HCT116 (cell line): ENCODE measurements around the gene CDH9. TPM values are rescaled to one million over a fixed set of nuclear protein-coding genes. Genes with fewer than 3 reads are reported as not detected.

Experiments used
- ATAC-seq: fragments of 200-7000 bp; cut with Tn5 transposase; 2 replicates; pipeline ENCODE4 v1.9.1; 2020; ENCODE audit warnings: mild to moderate bottlenecking, moderate library complexity
- BruUV-seq: library from RNA; stranded (reverse); fragments of 400-500 nt; replicated peaks from 2 replicates; lab custom pipeline; 2021; lab: Mats Ljungman, UMichigan
- CTCF ChIA-PET: fragments of 300-600 bp; sonication (Branson Sonifier 250); formaldehyde crosslinking; loops from one replicate; lab custom pipeline; 2021; ENCODE audit warnings: antibody characterized with exemption; lab: Charles Lee
- POLR2A ChIA-PET: fragments of 300-600, 350-600 bp; sonication (Branson Sonifier 250); formaldehyde crosslinking; loops from one replicate; lab custom pipeline; 2021; ENCODE audit warnings: antibody characterized with exemption; lab: Charles Lee
- RAD21 ChIA-PET, 2 experiments: fragments of 300-600 bp; sonication (Branson Sonifier 250); formaldehyde crosslinking; loops; one replicate each; lab custom pipeline; 2023; ENCODE audit warnings: low total read pairs in 2 of 2; ENCODE audit not compliant: uncharacterized antibody in 2 of 2, unreplicated experiment in 2 of 2, low non-redundant PET in 1 of 2; lab: Charles Lee
- DNase-seq: peaks from one replicate; pipeline ENCODE4 v3.0.0-alpha.2; 2010; ENCODE audit warnings: low read depth, low spot score
- H2AFZ ChIP-seq: fragments of 200-600 bp; shearing (Covaris generic), sonication (generic); 2 replicates; pipeline ENCODE4 v1.6.1; 2017; ENCODE audit warnings: low read depth, mixed run types, mixed read lengths, antibody characterized with exemption, low read length; ENCODE audit not compliant: poor library complexity, severe bottlenecking
- H3K27ac ChIP-seq: 2 replicates; pipeline ENCODE4 v1.5.1; 2012; ENCODE audit warnings: low read depth, low read length
- H3K27me3 ChIP-seq: fragments of 200-600 bp; sonication (generic); 2 replicates; pipeline ENCODE4 v1.6.1; 2016; ENCODE audit warnings: mixed run types, low read length, mixed read lengths; ENCODE audit not compliant: insufficient read depth
- H3K36me3 ChIP-seq, 2 experiments: fragments of 200-500 bp in 1 of 2; fragments of 200-600 bp in 1 of 2; sonication (Bioruptor generic) in 1 of 2; sonication (generic) in 1 of 2; 2 replicates each; pipeline versions ENCODE4 v1.5.1 to v1.6.1; 2014 to 2016; ENCODE audit warnings: low read length in 2 of 2, inconsistent platforms in 1 of 2, mixed read lengths in 1 of 2, mixed run types in 1 of 2; ENCODE audit not compliant: insufficient read depth in 2 of 2, control insufficient read depth in 1 of 2
- H3K4me1 ChIP-seq, 2 experiments: fragments of 200-600 bp in 1 of 2; sonication (generic) in 1 of 2; 2 replicates each; pipeline versions ENCODE4 v1.5.1 to v1.6.1; 2012 to 2017; ENCODE audit warnings: low read length in 2 of 2, inconsistent platforms in 1 of 2, mild to moderate bottlenecking in 1 of 2, mixed read lengths in 1 of 2, mixed run types in 1 of 2, moderate library complexity in 1 of 2; ENCODE audit not compliant: insufficient read depth in 2 of 2, control insufficient read depth in 1 of 2
- H3K4me2 ChIP-seq: fragments of 200-600 bp; sonication (generic); 2 replicates; pipeline ENCODE4 v1.6.1; 2017; ENCODE audit warnings: mixed run types, low read length, mixed read lengths
- H3K4me3 ChIP-seq, 2 experiments: fragments of 200-600 bp in 1 of 2; sonication (generic) in 1 of 2; replicated peaks in 1 of 2; 2 replicates each; pipeline ENCODE4 v1.5.1; 2011 to 2016; ENCODE audit warnings: low read length in 2 of 2, control low read depth in 1 of 2, low read depth in 1 of 2, mild to moderate bottlenecking in 1 of 2, mixed read lengths in 1 of 2, mixed run types in 1 of 2
- H3K79me2 ChIP-seq: fragments of 200-600 bp; sonication (generic); 2 replicates; pipeline ENCODE4 v1.6.1; 2017; ENCODE audit warnings: mild to moderate bottlenecking, mixed run types, low read length, moderate library complexity, mixed read lengths; ENCODE audit not compliant: insufficient read depth
- H3K9ac ChIP-seq: fragments of 200-600 bp; sonication (generic); 2 replicates; pipeline ENCODE4 v1.6.1; 2016; ENCODE audit warnings: low read length, mixed read lengths
- H3K9me2 ChIP-seq: fragments of 200-600 bp; sonication (generic), shearing (Covaris generic); 2 replicates; pipeline ENCODE4 v1.6.1; 2017; ENCODE audit warnings: mixed run types, mild to moderate bottlenecking, moderate library complexity; ENCODE audit not compliant: insufficient read depth
- H3K9me3 ChIP-seq, 2 experiments: fragments of 200-500 bp in 1 of 2; fragments of 200-600 bp in 1 of 2; sonication (Bioruptor generic) in 1 of 2; sonication (generic) in 1 of 2; 2 replicates each; pipeline ENCODE4 v1.6.1; 2014 to 2017; ENCODE audit warnings: low read length in 2 of 2, mixed read lengths in 2 of 2, inconsistent platforms in 1 of 2, low read depth in 1 of 2, mild to moderate bottlenecking in 1 of 2, mixed run types in 1 of 2, moderate library complexity in 1 of 2; ENCODE audit not compliant: control insufficient read depth in 1 of 2, insufficient read depth in 1 of 2
- H4K20me1 ChIP-seq: fragments of 200-600 bp; sonication (generic), shearing (Covaris generic); 2 replicates; pipeline ENCODE4 v1.6.1; 2017; ENCODE audit warnings: mixed run types, mild to moderate bottlenecking, moderate library complexity; ENCODE audit not compliant: insufficient read depth
- CEBPB ChIP-seq: IDR thresholded peaks from 2 replicates; pipeline ENCODE4 v1.6.1; 2012; ENCODE audit warnings: low read depth
- EGR1 ChIP-seq: IDR thresholded peaks from 2 replicates; pipeline ENCODE4 v1.6.1; 2012; ENCODE audit warnings: low read depth
- ELF1 ChIP-seq: IDR thresholded peaks from 2 replicates; pipeline ENCODE4 v1.6.1; 2012; ENCODE audit warnings: low read depth, borderline replicate concordance
- RAD21 ChIP-seq: IDR thresholded peaks from 2 replicates; pipeline ENCODE4 v1.6.1; 2012; ENCODE audit warnings: low read depth, mild to moderate bottlenecking
- REST ChIP-seq: IDR thresholded peaks from 2 replicates; pipeline ENCODE4 v1.6.1; 2012; ENCODE audit warnings: low read depth
- SP1 ChIP-seq: IDR thresholded peaks from 2 replicates; pipeline ENCODE4 v1.6.1; 2012; ENCODE audit warnings: low read depth
- ZFX ChIP-seq: fragments of 450-650 bp; IDR thresholded peaks from 2 replicates; pipeline ENCODE4 v1.6.1; 2017
- intact Hi-C: fragments of 100-400 bp; cut with micrococcal nuclease; formaldehyde crosslinking; loops from 2 replicates; pipeline ENCODE4 v1.10.0; 2022
- total RNA-seq: library from RNA; stranded (reverse); gene quantifications from one replicate; pipeline ENCODE4 v1.2.1, GENCODE V29; 2021; ENCODE audit not compliant: unreplicated experiment
- TF ChIP-seq, protein P1 (sequence below), 3 experiments: fragments of 200-600 bp in 1 of 3; sonication (generic) in 1 of 3; IDR thresholded peaks in 2 of 3; conservative IDR thresholded peaks in 1 of 3; 2 replicates each; pipeline ENCODE4 v1.5.1; 2012 to 2017; ENCODE audit warnings: low read depth in 2 of 3, low read length in 2 of 3, antibody characterized with exemption in 1 of 3, borderline replicate concordance in 1 of 3, control low read depth in 1 of 3, mild to moderate bottlenecking in 1 of 3, mixed read lengths in 1 of 3, mixed run types in 1 of 3, moderate library complexity in 1 of 3; ENCODE audit not compliant: insufficient read depth in 1 of 3

Gene CDH9
- total RNA-seq, 1 experiment from 2014 or later = not detected

GRCh38 chr5:27034565-27034964, 3.8 kb downstream of the CDH9 start:
- no TSS peak for BruUV-seq
- H3K79me2 ChIP-seq = no peaks in the 10 kb centered on the region
- TF ChIP-seq ZFX = no peak
- no peak for TF ChIP-seq ELF1
- no peak for TF ChIP-seq RAD21
- TF ChIP-seq REST = no peak
- TF ChIP-seq CEBPB = no peak
- no peak for TF ChIP-seq SP1
- TF ChIP-seq, protein P1, sequence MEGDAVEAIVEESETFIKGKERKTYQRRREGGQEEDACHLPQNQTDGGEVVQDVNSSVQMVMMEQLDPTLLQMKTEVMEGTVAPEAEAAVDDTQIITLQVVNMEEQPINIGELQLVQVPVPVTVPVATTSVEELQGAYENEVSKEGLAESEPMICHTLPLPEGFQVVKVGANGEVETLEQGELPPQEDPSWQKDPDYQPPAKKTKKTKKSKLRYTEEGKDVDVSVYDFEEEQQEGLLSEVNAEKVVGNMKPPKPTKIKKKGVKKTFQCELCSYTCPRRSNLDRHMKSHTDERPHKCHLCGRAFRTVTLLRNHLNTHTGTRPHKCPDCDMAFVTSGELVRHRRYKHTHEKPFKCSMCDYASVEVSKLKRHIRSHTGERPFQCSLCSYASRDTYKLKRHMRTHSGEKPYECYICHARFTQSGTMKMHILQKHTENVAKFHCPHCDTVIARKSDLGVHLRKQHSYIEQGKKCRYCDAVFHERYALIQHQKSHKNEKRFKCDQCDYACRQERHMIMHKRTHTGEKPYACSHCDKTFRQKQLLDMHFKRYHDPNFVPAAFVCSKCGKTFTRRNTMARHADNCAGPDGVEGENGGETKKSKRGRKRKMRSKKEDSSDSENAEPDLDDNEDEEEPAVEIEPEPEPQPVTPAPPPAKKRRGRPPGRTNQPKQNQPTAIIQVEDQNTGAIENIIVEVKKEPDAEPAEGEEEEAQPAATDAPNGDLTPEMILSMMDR (IDR thresholded peaks at IDR 0.05 in 2 of 3, conservative IDR thresholded peaks at IDR 0.05 in 1 of 3; ENCODE audit: borderline replicate concordance in 1 of 3, insufficient read depth in 1 of 3, low read depth in 2 of 3, low read length in 2 of 3) = no peak
- TF ChIP-seq EGR1 = no peak
- TF ChIP-seq, all 23 proteins: peak for 0
- ChIA-PET POLR2A (no interaction called here), RAD21 (no interaction called here), CTCF (no interaction called here)
- H3K27ac ChIP-seq = no peak overlapping the region
- peaks cover 12 to 21% of the 10 kb centered on the region in 2 experiments; a peak in 3 of 4 replicates for H3K9me3 ChIP-seq
- H3K4me2 ChIP-seq = no peak overlapping the region
- DNase-seq (no peak), ATAC-seq (no peak)
- no peaks in the 10 kb centered on the region for H3K36me3 ChIP-seq
- H2AFZ ChIP-seq = no peak overlapping the region
- H4K20me1 ChIP-seq = no peaks in the 10 kb centered on the region
- H3K4me1 ChIP-seq = no peaks in the 10 kb centered on the region
- no peaks in the 10 kb centered on the region for H3K27me3 ChIP-seq
- H3K9ac ChIP-seq = no peak overlapping the region
- H3K4me3 ChIP-seq = no peak overlapping the region
- no peaks in the 10 kb centered on the region for H3K9me2 ChIP-seq
- intact Hi-C loops = no loop called here
